Measurements from ENCODE around the gene APOBEC2.

APOBEC2 gene

DNA sequence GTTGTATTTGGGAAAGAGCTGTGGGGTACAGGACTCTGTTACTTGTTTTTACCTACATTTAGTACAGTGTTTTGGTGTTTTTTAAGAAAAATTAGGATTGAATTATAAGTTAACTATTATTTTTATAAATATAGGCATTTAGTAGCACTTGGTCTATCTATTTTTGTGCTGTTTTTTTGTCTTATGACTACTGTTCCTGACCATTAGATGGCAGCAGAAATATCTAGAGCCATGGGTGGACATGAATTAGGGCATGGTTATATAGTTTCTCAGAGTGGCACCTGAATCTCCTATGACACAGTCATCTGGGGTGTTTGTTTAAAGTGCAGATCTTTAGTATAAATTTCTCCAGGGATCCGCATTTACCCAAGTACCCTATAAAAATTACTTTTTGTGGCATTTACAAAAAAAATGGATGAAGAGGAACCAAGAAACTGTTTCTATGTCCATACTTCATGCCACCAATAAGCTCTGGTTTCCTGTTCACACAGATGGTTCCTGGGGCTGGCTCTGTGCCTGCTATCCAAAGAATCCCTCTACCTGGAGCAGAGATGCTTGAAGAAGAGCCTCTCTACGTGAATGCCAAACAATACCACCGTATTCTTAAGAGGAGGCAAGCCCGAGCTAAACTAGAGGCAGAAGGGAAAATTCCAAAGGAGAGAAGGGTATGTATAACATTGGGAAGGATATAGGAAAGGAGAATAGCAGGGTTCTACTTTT lies 39.6 kb downstream of the APOBEC2 start:
- no peak for DNase-seq

DNA sequence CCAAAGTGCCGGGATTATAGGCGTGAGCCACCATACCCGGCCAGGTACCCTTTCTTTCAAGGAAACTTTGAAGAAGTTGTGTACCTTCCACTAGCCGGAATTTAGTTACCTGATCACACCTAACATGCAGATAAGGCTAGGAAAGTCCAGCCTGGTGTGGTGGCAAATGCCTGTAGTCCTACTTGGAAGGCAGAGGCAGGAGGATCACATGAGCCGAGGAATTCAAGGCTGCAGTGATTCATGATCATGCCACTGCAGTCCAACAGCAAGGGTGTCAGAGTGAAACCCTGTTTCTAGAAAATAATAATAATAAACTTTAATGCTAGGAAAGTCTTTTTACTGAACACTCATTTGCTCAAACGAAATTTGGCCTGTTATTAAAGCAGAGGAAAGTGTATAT lies 40.7 kb downstream of the APOBEC2 start:
- no peak for DNase-seq

DNA sequence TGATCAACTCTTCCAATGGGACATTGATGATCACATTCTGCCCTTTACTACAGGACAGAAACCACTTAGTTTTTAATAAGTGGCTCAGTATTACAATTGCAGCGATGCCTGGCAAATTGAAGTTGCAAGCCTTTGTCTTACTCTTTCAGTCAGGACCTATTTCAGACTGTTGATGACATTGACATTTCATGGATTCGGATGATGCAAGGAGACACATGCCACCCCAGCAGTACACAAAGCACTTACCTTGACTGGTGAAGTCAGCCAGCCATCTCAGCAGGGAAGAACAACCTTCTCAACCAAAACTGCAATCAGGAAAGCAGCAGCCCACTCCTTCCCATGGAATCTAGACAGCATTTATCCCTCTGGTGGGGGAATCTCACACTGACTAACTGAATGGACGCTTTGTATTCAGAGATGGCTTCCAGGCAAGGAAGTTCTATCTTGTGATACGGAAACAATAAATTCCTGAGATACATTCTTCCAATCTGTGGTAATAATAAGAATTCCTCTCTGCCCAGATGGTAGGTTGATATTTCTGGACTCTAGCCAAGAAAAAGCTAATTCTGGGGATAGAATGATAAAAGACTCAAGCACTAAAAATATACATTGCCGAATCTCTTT lies 44.6 kb downstream of the APOBEC2 start:
- no peak for DNase-seq

DNA sequence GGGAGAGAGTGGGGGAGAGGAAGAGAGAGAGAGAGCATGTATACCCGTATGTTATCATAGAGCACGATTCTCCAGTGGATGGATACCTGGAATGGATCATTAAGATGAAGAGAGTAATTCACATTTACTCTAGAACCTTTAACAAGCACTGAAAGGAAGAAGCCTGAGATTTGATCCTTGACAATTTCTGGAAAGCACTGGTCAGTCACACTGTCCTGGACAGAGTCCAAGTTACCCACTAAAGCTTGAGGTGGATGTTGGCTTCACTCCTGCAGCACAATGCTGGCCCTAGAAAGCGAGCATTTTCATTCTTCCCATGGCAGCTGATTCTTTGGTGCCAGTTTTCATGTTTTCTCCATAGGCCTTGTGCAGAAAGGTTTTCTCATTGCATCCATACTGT lies 45.4 kb downstream of the APOBEC2 start:
- DNase-seq, result no peak

DNA sequence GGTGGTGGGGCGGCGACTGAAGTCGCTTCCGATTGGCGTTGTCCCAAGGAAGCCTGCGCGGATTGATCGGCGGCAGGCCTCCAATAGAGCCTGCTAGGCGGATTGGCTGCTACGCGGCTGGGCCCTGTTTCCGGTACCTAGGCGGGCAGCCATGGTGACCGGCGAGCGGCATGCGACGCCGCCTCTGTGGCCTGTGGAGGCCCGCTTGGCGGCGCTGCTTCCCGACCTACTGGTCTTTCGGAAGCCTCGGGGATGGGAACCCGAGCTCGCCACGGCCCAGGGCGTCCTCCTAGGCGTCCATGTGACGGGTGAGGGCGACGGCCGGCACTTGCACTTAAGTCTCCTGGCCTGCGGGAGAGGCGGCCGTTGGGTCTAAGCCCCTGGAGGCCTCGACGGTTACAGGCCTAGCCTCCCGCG lies 47.9 kb downstream of the APOBEC2 start:
- no peak for DNase-seq

DNA sequence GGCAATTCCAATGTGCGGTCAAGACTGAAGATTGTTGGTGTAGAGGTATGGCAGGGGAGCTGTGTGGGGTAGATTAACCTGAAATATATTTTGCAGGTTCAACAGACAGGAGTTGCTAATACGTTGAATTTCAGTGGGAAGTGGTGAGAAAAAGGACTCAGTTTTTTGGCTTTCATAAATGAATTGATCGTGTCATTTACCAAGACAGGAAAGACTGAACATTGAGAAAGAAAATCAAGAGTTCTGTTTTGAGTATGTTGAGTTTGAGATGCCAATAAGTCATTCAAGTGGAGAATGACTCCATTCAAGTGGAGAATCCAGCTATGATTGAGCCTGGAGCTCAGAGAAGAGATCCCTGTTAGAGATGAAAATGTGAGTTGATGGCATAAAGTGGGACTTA lies 50.8 kb downstream of the APOBEC2 start:
- DNase-seq, result no peak

DNA sequence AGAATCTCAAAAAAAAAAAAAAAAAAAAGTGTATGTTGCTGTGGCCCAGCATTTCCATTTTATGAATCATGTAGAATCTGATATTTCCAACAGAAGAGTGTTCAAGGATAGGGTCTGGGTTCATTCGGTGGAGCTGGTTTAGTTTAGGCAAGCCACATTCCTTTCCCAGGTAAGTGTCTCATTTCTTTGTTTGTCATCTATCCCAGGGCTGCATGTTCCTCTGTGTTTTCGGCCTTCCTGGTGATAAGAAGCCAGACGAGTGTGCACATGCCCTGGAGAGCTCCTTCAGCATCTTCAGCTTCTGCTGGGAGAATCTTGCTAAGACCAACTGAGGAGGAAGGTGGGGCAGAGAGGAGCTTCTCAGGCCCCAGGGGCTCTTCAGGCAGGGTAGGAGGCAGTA lies 58.0 kb downstream of the APOBEC2 start:
- DNase-seq, result no peak
